GM12878 (cell line): Measurements from ENCODE around the gene DUOX2. TPM values are rescaled to one million over a fixed set of nuclear protein-coding genes. Genes with fewer than 3 reads are reported as not detected.

Experiments
- ATAC-seq: fragments of 200-7000 bp; cut with Tn5 transposase; 3 replicates; pipeline ENCODE4 v1.9.1; 2020; ENCODE audit warnings: mild to moderate bottlenecking, moderate library complexity
- BruUV-seq: library from RNA; stranded (reverse); fragments of 400-500 nt; replicated peaks from 2 replicates; lab custom pipeline; 2021; lab: Mats Ljungman, UMichigan
- CTCF ChIA-PET: fragments of 300-600 bp; sonication (Branson Sonifier 250); formaldehyde crosslinking; extraction: SDS; loops from one replicate; lab custom pipeline; 2021; ENCODE audit warnings: inconsistent platforms; lab: Yijun Ruan, JAX
- POLR2A ChIA-PET: fragments of 350-600 bp; formaldehyde crosslinking; extraction: SDS; loops from one replicate; lab custom pipeline; 2021; ENCODE audit warnings: inconsistent platforms; lab: Charles Lee
- RAD21 ChIA-PET: fragments of 300-600 bp; sonication (Branson Sonifier 250); formaldehyde crosslinking; loops from one replicate; lab custom pipeline; 2023; ENCODE audit warnings: antibody characterized with exemption; ENCODE audit not compliant: unreplicated experiment; lab: Charles Lee
- SMC1A ChIA-PET: fragments of 300-600 bp; sonication (Branson Sonifier 250); formaldehyde crosslinking; loops from one replicate; lab custom pipeline; 2023; ENCODE audit not compliant: unreplicated experiment, uncharacterized antibody; lab: Charles Lee
- DNase-seq: peaks from one replicate; pipeline ENCODE4 v3.0.0-alpha.2; 2011; ENCODE audit warnings: low read depth, low spot score
- FAIRE-seq: peaks from 3 replicates; lab custom pipeline; 2011; peaks lifted over from hg19 to GRCh38; lab: Jason Lieb, UNC
- H2AFZ ChIP-seq: 2 replicates; pipeline ENCODE4 v1.6.0; 2011; ENCODE audit warnings: low read depth, low read length, control low read depth; ENCODE audit not compliant: control insufficient read depth
- H3K27ac ChIP-seq: 2 replicates; pipeline ENCODE4 v1.5.1; 2011; ENCODE audit warnings: control low read depth; ENCODE audit not compliant: control insufficient read depth, insufficient read depth
- H3K27me3 ChIP-seq, 2 experiments: replicated peaks in 1 of 2; 2 replicates each; pipeline versions ENCODE4 v1.6.0 to v1.6.1; 2011; ENCODE audit warnings: low read length in 1 of 2; ENCODE audit not compliant: control insufficient read depth in 2 of 2, insufficient read depth in 2 of 2
- H3K36me3 ChIP-seq, 2 experiments: 2 replicates each; pipeline ENCODE4 v1.5.1; 2011; ENCODE audit warnings: low read length in 1 of 2; ENCODE audit not compliant: control insufficient read depth in 2 of 2, insufficient read depth in 2 of 2
- H3K4me1 ChIP-seq: 2 replicates; pipeline ENCODE4 v1.6.1; 2011; ENCODE audit warnings: mild to moderate bottlenecking, low read length, moderate library complexity, mixed read lengths; ENCODE audit not compliant: control insufficient read depth, insufficient read depth
- H3K4me2 ChIP-seq: 2 replicates; pipeline ENCODE4 v1.6.0; 2011; ENCODE audit warnings: control low read depth; ENCODE audit not compliant: control insufficient read depth, insufficient read depth
- H3K4me3 ChIP-seq: fragments of 200-600 bp; sonication (generic); 2 replicates; pipeline ENCODE4 v1.5.1; 2016
- H3K79me2 ChIP-seq: 2 replicates; pipeline ENCODE4 v1.6.0; 2011; ENCODE audit warnings: low read length; ENCODE audit not compliant: control insufficient read depth, insufficient read depth
- H3K9ac ChIP-seq: 2 replicates; pipeline ENCODE4 v1.8.0; 2011; ENCODE audit warnings: low read length, control low read depth, mixed read lengths; ENCODE audit not compliant: control insufficient read depth, insufficient read depth
- H3K9me3 ChIP-seq: replicated peaks from 3 replicates; pipeline ENCODE4 v1.5.1; 2011; ENCODE audit warnings: mild to moderate bottlenecking, low read length; ENCODE audit not compliant: control insufficient read depth, insufficient read depth
- H4K20me1 ChIP-seq: 2 replicates; pipeline ENCODE4 v1.6.0; 2011; ENCODE audit not compliant: control insufficient read depth, insufficient read depth
- CHD4 ChIP-seq: fragments of 200-600 bp; sonication (generic); IDR thresholded peaks from 2 replicates; pipeline ENCODE4 v1.6.1; 2016; ENCODE audit warnings: mild to moderate bottlenecking
- HDAC6 ChIP-seq: fragments of 200-600 bp; sonication (generic); IDR thresholded peaks from one replicate; pipeline ENCODE4 v1.8.0; 2017; ENCODE audit warnings: antibody characterized with exemption; ENCODE audit not compliant: unreplicated experiment
- HDGF ChIP-seq: fragments of 450-650 bp; IDR thresholded peaks from 2 replicates; pipeline ENCODE4 v1.6.1; 2016; ENCODE audit warnings: antibody characterized with exemption
- POLR2AphosphoS5 ChIP-seq: IDR thresholded peaks from 2 replicates; pipeline ENCODE4 v1.6.1; 2011; ENCODE audit warnings: mild to moderate bottlenecking, low read length, inconsistent platforms
- SMC3 ChIP-seq: IDR thresholded peaks from 2 replicates; pipeline ENCODE4 v1.6.1; 2011; ENCODE audit warnings: low read length, improper control_type of control experiment, borderline replicate concordance
- SUZ12 ChIP-seq: fragments of 200-600 bp; sonication (generic); IDR thresholded peaks from one replicate; pipeline ENCODE4 v1.6.1; 2018; ENCODE audit warnings: antibody characterized with exemption, mild to moderate bottlenecking; ENCODE audit not compliant: unreplicated experiment
- ZBED1 ChIP-seq: IDR thresholded peaks from 2 replicates; pipeline ENCODE4 v1.6.1; 2016; ENCODE audit warnings: borderline replicate concordance
- WGBS: methylation state at CpG from one replicate; pipeline ENCODE4 v1.1.6; 2016; ENCODE audit warnings: low lambda C conversion rate; ENCODE audit not compliant: insufficient replicate concordance, insufficient coverage; ENCODE audit errors: missing lambda C conversion rate; 5-methylcytosine and 5-hydroxymethylcytosine counted together
- in situ Hi-C: fragments of 300-500 bp; cut with MboI; formaldehyde crosslinking; loops from 9 replicates; pipeline ENCODE4 v1.14.3; 2018; ENCODE audit warnings: mixed read lengths
- intact Hi-C: fragments of 100-400 bp; cut with micrococcal nuclease; formaldehyde crosslinking; loops from one replicate; pipeline ENCODE4 v1.14.2; 2022; ENCODE audit not compliant: unreplicated experiment
- polyA plus RNA-seq, 11 experiments: library from polyadenylated mRNA; depleted of rRNA in 4 of 11; unstranded in 6 of 11; stranded (reverse) in 5 of 11; fragments of >200 nt; fragmentation: Nextera tagmentation in 4 of 11; fragmentation: Illumina TruSeq in 1 of 11; extraction: Ambion mirVana in 4 of 11; extraction: Trizol in 1 of 11; gene quantifications; 1 replicate in 1 of 11; 2 replicates in 10 of 11; pipeline versions ENCODE4 v1.2.1 to v1.2.3, GENCODE V29; 2011 to 2016; ENCODE audit warnings: inconsistent platforms in 2 of 11, missing spikeins in 2 of 11, low read depth in 1 of 11
- total RNA-seq, 4 experiments: library from RNA; depleted of rRNA in 3 of 4; stranded (reverse); fragments of >200 nt in 3 of 4; fragmentation: Illumina TruSeq in 1 of 4; extraction: Trizol in 1 of 4; gene quantifications; 2 replicates each; pipeline versions ENCODE4 v1.2.1 to v1.2.3, GENCODE V29; 2013 to 2021
- TF ChIP-seq, protein P1 (sequence below): IDR thresholded peaks from 2 replicates; pipeline ENCODE4 v1.6.1; 2012; ENCODE audit warnings: low read length, inconsistent platforms
- TF ChIP-seq, protein P2 (sequence below): IDR thresholded peaks from 2 replicates; pipeline ENCODE4 v1.6.1; 2012; ENCODE audit warnings: mild to moderate bottlenecking, low read depth, low read length

The DUOX2 gene
- total and polyA plus RNA-seq, 10 of the 15 experiments (the other 5 are each of a cell fraction or from before 2014, with no cell fraction given): 0.05 TPM; not detected in 9

GRCh38 chr15:45112591-45113379, 1.2 kb downstream of the DUOX2 start:
- WGBS: 26% methylated on average over 58 of the region's 58 CpGs
- RAD21 ChIA-PET: no interaction called here
- intact Hi-C loops: no loop called here
- FAIRE-seq (no peak), DNase-seq (no peak), ATAC-seq (peak; percentile 15; the same call in 2 of the 3 replicates)
- Histone ChIP-seq H2AFZ (no peak overlapping the region), H4K20me1 (no peaks in the 10 kb centered on the region), H3K4me3 (no peak overlapping the region), H3K9me3 (no peaks in the 10 kb centered on the region), H3K4me1 (no peaks in the 10 kb centered on the region; the same call in 1 of the 2 replicates), H3K27ac (no peak overlapping the region), H3K27me3 (peaks cover 24 to 39% of the 10 kb centered on the region in 2 experiments), H3K36me3 (no peaks in the 10 kb centered on the region), H3K79me2 (no peaks in the 10 kb centered on the region), H3K4me2 (no peak overlapping the region), H3K9ac (no peak overlapping the region)
- POLR2A ChIA-PET: no interaction called here
- BruUV-seq: no TSS peak
- SMC1A ChIA-PET: no interaction called here
- CTCF ChIA-PET: interaction anchor here (0.6 to 1.0 kb wide), 2 partner anchors 77 to 144 kb away, joined by 3 to 5 read pairs; no protein-coding TSS in a partner anchor
- in situ Hi-C loops: loop anchor here (10.0 kb wide), 1 partner anchor 62 kb away; no protein-coding TSS in a partner anchor
- TF ChIP-seq HDAC6 (peak; percentile 68), SUZ12 (peak; percentile 87)
- TF ChIP-seq, protein P1, sequence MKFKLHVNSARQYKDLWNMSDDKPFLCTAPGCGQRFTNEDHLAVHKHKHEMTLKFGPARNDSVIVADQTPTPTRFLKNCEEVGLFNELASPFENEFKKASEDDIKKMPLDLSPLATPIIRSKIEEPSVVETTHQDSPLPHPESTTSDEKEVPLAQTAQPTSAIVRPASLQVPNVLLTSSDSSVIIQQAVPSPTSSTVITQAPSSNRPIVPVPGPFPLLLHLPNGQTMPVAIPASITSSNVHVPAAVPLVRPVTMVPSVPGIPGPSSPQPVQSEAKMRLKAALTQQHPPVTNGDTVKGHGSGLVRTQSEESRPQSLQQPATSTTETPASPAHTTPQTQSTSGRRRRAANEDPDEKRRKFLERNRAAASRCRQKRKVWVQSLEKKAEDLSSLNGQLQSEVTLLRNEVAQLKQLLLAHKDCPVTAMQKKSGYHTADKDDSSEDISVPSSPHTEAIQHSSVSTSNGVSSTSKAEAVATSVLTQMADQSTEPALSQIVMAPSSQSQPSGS: no peak

DNA sequence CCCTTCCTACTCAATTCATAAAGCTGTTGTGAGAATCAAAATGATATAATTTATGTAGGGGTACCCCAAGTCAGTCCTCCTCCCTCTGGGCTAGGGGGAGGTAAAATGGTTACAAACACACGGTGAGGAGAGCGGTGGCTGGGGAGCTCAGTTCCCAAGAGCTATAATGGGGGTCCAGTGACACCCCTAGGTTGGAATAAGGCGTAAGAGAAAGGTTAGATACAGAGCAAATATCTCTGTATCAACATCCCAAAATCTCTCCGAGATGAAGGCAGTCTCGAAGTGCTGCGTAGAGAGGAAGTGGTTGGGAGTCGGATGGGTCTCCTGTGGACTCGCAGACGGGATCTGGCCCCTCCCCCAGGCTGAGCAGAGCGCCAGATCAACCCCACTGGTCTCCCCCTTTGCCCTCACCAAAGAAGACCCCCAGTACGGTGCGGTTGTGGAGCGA, 1.8 kb downstream of the DUOX2 start:
- RAD21 ChIA-PET: no interaction called here
- intact Hi-C loops: no loop called here
- BruUV-seq: no TSS peak

More for the DNA sequence above, 1.8 kb downstream of the DUOX2 start:
- no peaks in the 10 kb centered on the region for H3K36me3 ChIP-seq
- no peaks in the 10 kb centered on the region for H3K9me3 ChIP-seq
- H3K4me1 ChIP-seq: no peaks in the 10 kb centered on the region; the same call in 1 of the 2 replicates
- CTCF ChIA-PET: no interaction called here
- no peak overlapping the region for H3K4me3 ChIP-seq
- no peak overlapping the region for H3K9ac ChIP-seq
- SMC1A ChIA-PET: no interaction called here
- WGBS: 13% methylated on average over 13 of the region's 13 CpGs
- no peak overlapping the region for H3K27ac ChIP-seq
- H3K4me2 ChIP-seq: no peak overlapping the region
- in situ Hi-C loops: loop anchor here (10.0 kb wide), 1 partner anchor 63 kb away; no protein-coding TSS in a partner anchor
- POLR2A ChIA-PET: no interaction called here
- FAIRE-seq: no peak
- H3K27me3 ChIP-seq: peaks cover 24 to 37% of the 10 kb centered on the region in 2 experiments
- ATAC-seq: no peak
- TF ChIP-seq POLR2AphosphoS5: no peak
- TF ChIP-seq SMC3: no peak
- TF ChIP-seq, protein P2, sequence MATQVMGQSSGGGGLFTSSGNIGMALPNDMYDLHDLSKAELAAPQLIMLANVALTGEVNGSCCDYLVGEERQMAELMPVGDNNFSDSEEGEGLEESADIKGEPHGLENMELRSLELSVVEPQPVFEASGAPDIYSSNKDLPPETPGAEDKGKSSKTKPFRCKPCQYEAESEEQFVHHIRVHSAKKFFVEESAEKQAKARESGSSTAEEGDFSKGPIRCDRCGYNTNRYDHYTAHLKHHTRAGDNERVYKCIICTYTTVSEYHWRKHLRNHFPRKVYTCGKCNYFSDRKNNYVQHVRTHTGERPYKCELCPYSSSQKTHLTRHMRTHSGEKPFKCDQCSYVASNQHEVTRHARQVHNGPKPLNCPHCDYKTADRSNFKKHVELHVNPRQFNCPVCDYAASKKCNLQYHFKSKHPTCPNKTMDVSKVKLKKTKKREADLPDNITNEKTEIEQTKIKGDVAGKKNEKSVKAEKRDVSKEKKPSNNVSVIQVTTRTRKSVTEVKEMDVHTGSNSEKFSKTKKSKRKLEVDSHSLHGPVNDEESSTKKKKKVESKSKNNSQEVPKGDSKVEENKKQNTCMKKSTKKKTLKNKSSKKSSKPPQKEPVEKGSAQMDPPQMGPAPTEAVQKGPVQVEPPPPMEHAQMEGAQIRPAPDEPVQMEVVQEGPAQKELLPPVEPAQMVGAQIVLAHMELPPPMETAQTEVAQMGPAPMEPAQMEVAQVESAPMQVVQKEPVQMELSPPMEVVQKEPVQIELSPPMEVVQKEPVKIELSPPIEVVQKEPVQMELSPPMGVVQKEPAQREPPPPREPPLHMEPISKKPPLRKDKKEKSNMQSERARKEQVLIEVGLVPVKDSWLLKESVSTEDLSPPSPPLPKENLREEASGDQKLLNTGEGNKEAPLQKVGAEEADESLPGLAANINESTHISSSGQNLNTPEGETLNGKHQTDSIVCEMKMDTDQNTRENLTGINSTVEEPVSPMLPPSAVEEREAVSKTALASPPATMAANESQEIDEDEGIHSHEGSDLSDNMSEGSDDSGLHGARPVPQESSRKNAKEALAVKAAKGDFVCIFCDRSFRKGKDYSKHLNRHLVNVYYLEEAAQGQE: no peak
- no peak for TF ChIP-seq HDGF
- no peak for TF ChIP-seq CHD4
- no peak for TF ChIP-seq ZBED1
- no peak for DNase-seq
- no peaks in the 10 kb centered on the region for H3K79me2 ChIP-seq
- H2AFZ ChIP-seq: no peak overlapping the region
- no peaks in the 10 kb centered on the region for H4K20me1 ChIP-seq
